Effector memory CD8-positive, alpha-beta T cell (primary cell): ENCODE results near the gene FAM163B.

Source experiments
- ATAC-seq: fragments of 150-1000 bp; cut with Tn5 transposase; replicated peaks from 2 replicates; pipeline ENCODE4 v1.10.0; 2021; ENCODE audit warnings: mild to moderate bottlenecking, moderate library complexity
- DNase-seq, 3 experiments: peaks; one replicate each; pipeline ENCODE4 v3.0.0; 2021
- H3K27ac Mint-ChIP-seq, 2 donors: one replicate each; pipeline ENCODE4 v1.8.0; 2022; ENCODE audit warnings: mild to moderate bottlenecking in 2 of 2, mixed read lengths in 2 of 2, moderate library complexity in 2 of 2
- H3K27me3 Mint-ChIP-seq, 2 donors: one replicate each; pipeline ENCODE4 v1.8.0; 2022; ENCODE audit warnings: mixed read lengths in 2 of 2
- H3K36me3 Mint-ChIP-seq: one replicate; pipeline ENCODE4 v1.8.0; 2022; ENCODE audit warnings: mild to moderate bottlenecking, moderate library complexity, mixed read lengths; ENCODE audit not compliant: insufficient read depth
- H3K4me1 Mint-ChIP-seq, 2 donors: one replicate each; pipeline ENCODE4 v1.8.0; 2022; ENCODE audit warnings: low read depth in 2 of 2, mixed read lengths in 2 of 2
- H3K4me3 Mint-ChIP-seq, 2 donors: one replicate each; pipeline ENCODE4 v1.8.0; 2022; ENCODE audit warnings: mild to moderate bottlenecking in 2 of 2, mixed read lengths in 2 of 2, moderate library complexity in 2 of 2
- H3K9me3 Mint-ChIP-seq, 2 donors: one replicate each; pipeline ENCODE4 v1.8.0; 2022; ENCODE audit warnings: mixed read lengths in 2 of 2

The FAM163B gene

DNA sequence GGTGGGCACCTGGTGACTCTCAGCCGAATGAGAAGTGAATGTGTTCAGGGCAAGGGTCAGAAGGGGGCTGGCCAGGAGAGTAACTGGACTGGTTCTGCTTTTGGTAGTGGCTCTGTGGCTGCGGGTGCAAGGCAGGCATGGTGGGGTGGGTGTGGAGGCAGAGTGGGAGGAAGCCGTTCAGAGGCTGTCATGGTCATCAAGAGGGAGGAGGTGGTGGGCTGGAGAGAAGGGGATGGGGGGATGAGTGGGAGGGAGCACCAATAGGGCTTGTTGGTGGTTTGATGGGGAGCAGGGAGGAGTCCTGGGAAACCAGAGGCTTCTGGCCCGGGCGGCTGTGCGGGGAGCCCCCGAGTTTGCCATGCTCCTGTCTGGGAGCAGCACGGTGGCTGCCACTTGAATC, 13.3 kb downstream of the FAM163B start:
- Mint-ChIP-seq H3K4me3 (no peak overlapping the region), H3K27me3 (peaks cover 14 to 41% of the 10 kb centered on the region in 2 donors), H3K36me3 (no peaks in the 10 kb centered on the region), H3K4me1 (peaks cover 0 to 3% of the 10 kb centered on the region in 2 donors), H3K27ac (no peak overlapping the region), H3K9me3 (peaks cover 4 to 16% of the 10 kb centered on the region in 2 donors)
- ATAC-seq (no peak), DNase-seq (no peak)

DNA sequence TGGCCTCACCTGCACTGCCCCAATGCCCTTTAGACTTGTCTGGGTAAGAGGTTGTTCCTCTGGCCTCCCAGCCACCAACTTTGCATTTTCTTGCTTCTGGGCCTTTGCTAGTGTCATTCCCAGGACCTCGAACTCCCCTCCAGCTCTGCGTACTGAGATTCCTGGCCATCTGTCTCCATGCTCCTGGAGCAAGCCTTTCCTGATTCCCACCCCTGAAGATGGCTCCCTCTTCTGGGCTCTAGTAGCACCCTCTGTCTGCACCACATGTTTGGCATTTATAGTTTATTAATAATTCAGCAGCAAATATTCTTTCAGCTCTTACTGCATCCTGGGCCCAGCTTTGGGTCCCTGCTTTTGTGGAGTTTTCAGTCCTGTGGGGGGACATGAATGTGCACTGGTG, 14.9 kb downstream of the FAM163B start:
- no peak overlapping the region for H3K27ac Mint-ChIP-seq
- no peaks in the 10 kb centered on the region for H3K36me3 Mint-ChIP-seq

DNA sequence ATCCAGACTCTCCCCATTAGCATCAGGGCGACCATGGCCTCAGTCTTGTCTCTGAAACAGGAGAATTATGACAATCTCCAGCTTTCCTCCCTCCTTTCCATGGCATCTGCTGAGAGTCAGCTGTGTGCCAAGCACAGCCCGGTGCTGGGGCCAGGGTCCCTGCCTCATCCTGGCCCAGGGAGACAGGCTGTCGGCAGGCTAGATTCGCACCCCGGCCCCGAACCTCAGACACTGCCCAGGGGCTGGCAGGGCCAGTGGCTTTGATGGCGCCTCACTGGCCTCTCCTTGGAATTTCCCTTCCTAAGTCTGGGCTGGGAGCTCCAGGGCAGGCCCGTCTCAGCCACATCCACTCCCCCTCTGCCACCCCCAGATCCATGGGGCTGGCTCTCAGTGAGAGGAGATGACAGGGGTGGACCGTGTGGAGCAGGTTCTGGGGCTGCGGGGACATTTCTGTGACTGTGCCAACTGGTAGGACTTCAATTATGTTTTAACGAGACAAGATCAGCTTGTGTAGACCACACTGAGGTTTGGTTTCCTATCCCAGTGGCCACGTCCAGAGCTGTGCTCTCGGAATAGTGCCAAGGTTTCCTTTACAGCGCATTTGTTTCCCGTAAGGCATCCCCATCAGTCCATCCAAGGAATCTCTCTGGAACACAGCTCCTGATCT, 15.5 kb downstream of the FAM163B start:
- DNase-seq (no peak), ATAC-seq (no peak)
- Mint-ChIP-seq H3K27me3 (peaks cover 14 to 41% of the 10 kb centered on the region in 2 donors), H3K27ac (no peak overlapping the region), H3K9me3 (peaks cover 4 to 17% of the 10 kb centered on the region in 2 donors), H3K4me3 (no peak overlapping the region), H3K4me1 (peaks cover 0 to 3% of the 10 kb centered on the region in 2 donors), H3K36me3 (no peaks in the 10 kb centered on the region)

More for the DNA sequence above, 14.9 kb downstream of the FAM163B start:
- Mint-ChIP-seq H3K4me1 (peaks cover 0 to 3% of the 10 kb centered on the region in 2 donors), H3K9me3 (peaks cover 4 to 16% of the 10 kb centered on the region in 2 donors), H3K4me3 (no peak overlapping the region), H3K27me3 (peaks cover 14 to 41% of the 10 kb centered on the region in 2 donors)
- no peak for ATAC-seq
- DNase-seq = no peak

- Mint-ChIP-seq H3K36me3 (no peaks in the 10 kb centered on the region), H3K4me3 (no peak overlapping the region), H3K9me3 (peaks cover 4 to 21% of the 10 kb centered on the region in 2 donors), H3K27me3 (peaks cover 14 to 41% of the 10 kb centered on the region in 2 donors), H3K4me1 (peaks cover 2 to 3% of the 10 kb centered on the region in 2 donors), H3K27ac (no peak overlapping the region)
- ATAC-seq (no peak), DNase-seq (no peak)
Measured at GRCh38 chr9:133592731-133593409, 16.3 kb downstream of the FAM163B start.

- no peak for DNase-seq
- peaks cover 14 to 41% of the 10 kb centered on the region in 2 donors for H3K27me3 Mint-ChIP-seq
- no peaks in the 10 kb centered on the region for H3K36me3 Mint-ChIP-seq
- H3K27ac Mint-ChIP-seq = no peak overlapping the region
- peaks cover 2 to 3% of the 10 kb centered on the region in 2 donors for H3K4me1 Mint-ChIP-seq
- ATAC-seq = no peak
- H3K9me3 Mint-ChIP-seq = peaks cover 0 to 12% of the 10 kb centered on the region in 2 donors
- no peak overlapping the region for H3K4me3 Mint-ChIP-seq
Measured at GRCh38 chr9:133591985-133592384, 17.2 kb downstream of the FAM163B start.

GRCh38 chr9:133591116-133591910, 17.9 kb downstream of the FAM163B start:
- Mint-ChIP-seq H3K9me3 (peaks cover 0 to 8% of the 10 kb centered on the region in 2 donors), H3K27ac (no peak overlapping the region)

GRCh38 chr9:133590231-133590855, 18.8 kb downstream of the FAM163B start:
- Mint-ChIP-seq H3K27ac (no peak overlapping the region), H3K36me3 (no peaks in the 10 kb centered on the region)
- ATAC-seq = no peak

More at GRCh38 chr9:133591116-133591910, 17.9 kb downstream of the FAM163B start:
- H3K36me3 Mint-ChIP-seq = no peaks in the 10 kb centered on the region
- no peak for ATAC-seq
- peaks cover 2 to 3% of the 10 kb centered on the region in 2 donors for H3K4me1 Mint-ChIP-seq
- no peak for DNase-seq
- H3K4me3 Mint-ChIP-seq = no peak overlapping the region
- peaks cover 14 to 42% of the 10 kb centered on the region in 2 donors for H3K27me3 Mint-ChIP-seq

DNA sequence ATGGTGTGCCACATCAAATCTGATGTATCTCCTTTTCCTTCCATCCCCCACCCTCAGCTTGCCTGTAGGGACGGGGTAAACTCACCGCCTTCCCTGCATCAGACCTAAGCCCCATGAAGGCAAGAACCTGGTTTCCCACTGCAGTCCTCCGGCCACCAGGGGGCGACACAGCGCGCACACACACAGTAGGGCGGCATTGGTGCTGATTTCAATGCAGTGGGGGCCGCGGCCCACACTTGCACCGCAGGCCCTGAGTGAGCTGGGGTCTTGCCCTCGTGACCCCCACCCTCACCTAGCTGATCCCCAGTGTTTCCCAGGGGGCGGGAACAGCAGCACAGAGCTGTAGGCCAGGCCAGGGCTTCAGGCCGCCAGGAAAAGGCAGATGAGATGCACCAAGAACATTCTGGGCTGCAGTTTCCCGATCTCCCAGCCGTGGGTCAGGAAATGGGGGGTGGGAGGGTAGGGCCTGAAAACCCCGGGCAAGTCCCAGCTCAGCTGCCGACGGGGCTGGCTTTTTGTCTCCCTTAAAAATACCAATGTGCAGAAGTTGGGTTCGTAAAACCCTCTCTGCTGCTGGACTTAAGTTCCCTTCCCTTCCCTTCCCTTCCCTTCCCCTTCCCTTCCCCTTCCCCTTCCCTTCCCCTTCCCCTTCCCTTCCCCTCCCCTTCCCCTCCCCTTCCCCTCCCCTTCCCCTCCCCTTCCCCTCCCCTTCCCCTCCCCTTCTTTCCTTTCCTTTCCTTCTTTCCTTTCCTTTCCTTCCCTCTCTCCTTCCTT, 19.5 kb downstream of the FAM163B start:
- H3K4me3 Mint-ChIP-seq = no peak overlapping the region
- no peak overlapping the region for H3K27ac Mint-ChIP-seq
- peaks cover 0 to 5% of the 10 kb centered on the region in 2 donors for H3K4me1 Mint-ChIP-seq
- H3K27me3 Mint-ChIP-seq = peaks cover 19 to 44% of the 10 kb centered on the region in 2 donors
- peaks cover 0 to 8% of the 10 kb centered on the region in 2 donors for H3K9me3 Mint-ChIP-seq
- H3K36me3 Mint-ChIP-seq = no peaks in the 10 kb centered on the region
- peak in 2 of 3 experiments; percentile 12 to 15 for DNase-seq
- no peak for ATAC-seq

More at GRCh38 chr9:133590231-133590855, 18.8 kb downstream of the FAM163B start:
- no peak for DNase-seq
- H3K4me3 Mint-ChIP-seq = no peak overlapping the region
- H3K9me3 Mint-ChIP-seq = peaks cover 0 to 8% of the 10 kb centered on the region in 2 donors
- peaks cover 12 to 44% of the 10 kb centered on the region in 2 donors for H3K27me3 Mint-ChIP-seq
- peaks cover 0 to 4% of the 10 kb centered on the region in 2 donors for H3K4me1 Mint-ChIP-seq

GRCh38 chr9:133587466-133587865, 21.7 kb downstream of the FAM163B start:
- H3K27ac Mint-ChIP-seq = no peak overlapping the region
- H3K9me3 Mint-ChIP-seq = peaks cover 0 to 8% of the 10 kb centered on the region in 2 donors
- ATAC-seq (no peak), DNase-seq (no peak)
- H3K36me3 Mint-ChIP-seq = no peaks in the 10 kb centered on the region
- no peak overlapping the region for H3K4me3 Mint-ChIP-seq
- H3K27me3 Mint-ChIP-seq = peaks cover 26 to 47% of the 10 kb centered on the region in 2 donors
- peaks cover 0 to 7% of the 10 kb centered on the region in 2 donors for H3K4me1 Mint-ChIP-seq

DNA sequence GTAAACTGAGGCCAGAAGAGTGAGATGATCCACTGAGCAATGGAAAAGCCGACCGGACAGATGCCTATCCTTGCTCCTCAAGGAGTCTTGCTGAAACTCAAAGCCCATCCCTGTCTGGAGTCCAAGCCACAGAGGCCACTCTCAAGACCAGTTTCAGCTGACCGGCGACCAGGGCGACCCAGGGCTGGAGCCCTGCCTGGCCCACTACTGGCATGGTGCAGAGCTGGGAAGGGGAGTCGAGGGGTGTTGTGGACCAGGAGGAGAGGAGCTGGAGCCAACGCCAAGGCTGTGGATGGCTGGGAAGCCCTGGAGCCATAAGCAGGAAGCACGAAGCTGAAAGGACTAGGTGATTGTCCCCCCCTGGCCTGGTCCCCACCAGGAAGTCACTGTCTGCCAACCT, 22.1 kb downstream of the FAM163B start:
- Mint-ChIP-seq H3K4me1 (peaks cover 0 to 7% of the 10 kb centered on the region in 2 donors), H3K27ac (no peak overlapping the region), H3K9me3 (peaks cover 0 to 8% of the 10 kb centered on the region in 2 donors), H3K4me3 (no peak overlapping the region), H3K36me3 (no peaks in the 10 kb centered on the region), H3K27me3 (peaks cover 30 to 47% of the 10 kb centered on the region in 2 donors)
- no peak for DNase-seq
- no peak for ATAC-seq

GRCh38 chr9:133585481-133586351, 23.5 kb downstream of the FAM163B start:
- Mint-ChIP-seq H3K9me3 (peaks cover 0 to 8% of the 10 kb centered on the region in 2 donors), H3K36me3 (no peaks in the 10 kb centered on the region), H3K4me1 (peaks cover 0 to 7% of the 10 kb centered on the region in 2 donors), H3K27ac (no peak overlapping the region), H3K4me3 (no peak overlapping the region), H3K27me3 (peaks cover 40 to 57% of the 10 kb centered on the region in 2 donors)
- no peak for DNase-seq
- ATAC-seq = no peak
